Gastroesophageal sphincter (tissue), 4 donors: ENCODE measurements around the gene NCKAP5L. TPM values are rescaled to one million over a fixed set of nuclear protein-coding genes. Genes with fewer than 3 reads are reported as not detected.

Source experiments
- ATAC-seq: fragments of 150-250 bp; one replicate; pipeline ENCODE4 v1.9.1; 2016; ENCODE audit warnings: mild to moderate bottlenecking, moderate library complexity
- H3K27ac ChIP-seq, 4 donors: fragments of 200-600 bp; sonication (generic) in 3 of 4; 1 replicate in 3 of 4; 2 replicates in 1 of 4; pipeline ENCODE4 v1.5.1; 2016 to 2019
- H3K27me3 ChIP-seq: fragments of 200-600 bp; sonication (generic); one replicate; pipeline ENCODE4 v1.5.1; 2019
- H3K36me3 ChIP-seq, 2 donors: fragments of 200-600 bp; sonication (generic); one replicate each; pipeline ENCODE4 v1.5.1; 2019; ENCODE audit warnings: control low read depth in 1 of 2
- H3K4me1 ChIP-seq, 3 donors: fragments of 200-600 bp; sonication (generic); 1 replicate in 2 of 3; 2 replicates in 1 of 3; pipeline ENCODE4 v1.5.1; 2016 to 2019; ENCODE audit warnings: control low read depth in 2 of 3
- H3K4me3 ChIP-seq, 2 donors: fragments of 200-600 bp; sonication (generic); one replicate each; pipeline ENCODE4 v1.5.1; 2019; ENCODE audit warnings: mild to moderate bottlenecking in 1 of 2, moderate library complexity in 1 of 2
- H3K9me3 ChIP-seq, 3 donors: fragments of 200-600 bp; sonication (generic); one replicate each; pipeline ENCODE4 v1.5.1; 2017 to 2019; ENCODE audit warnings: control low read depth in 2 of 3
- CTCF ChIP-seq, 4 experiments: fragments of 200-600 bp in 2 of 4; fragments of 450-650 bp in 2 of 4; sonication (generic) in 1 of 4; IDR thresholded peaks; one replicate each; pipeline ENCODE4 v1.5.1; 2017 to 2019; ENCODE audit warnings: antibody characterized with exemption in 4 of 4, mild to moderate bottlenecking in 2 of 4, moderate library complexity in 2 of 4
- EP300 ChIP-seq: sonication (generic); formaldehyde crosslinking; IDR thresholded peaks from one replicate; pipeline ENCODE4 v1.6.1; 2017; ENCODE audit warnings: antibody characterized with exemption, mild to moderate bottlenecking
- POLR2A ChIP-seq, 2 donors: fragments of 450-650 bp; IDR thresholded peaks; one replicate each; pipeline ENCODE4 v1.6.1; 2017; ENCODE audit warnings: antibody characterized with exemption in 2 of 2, mild to moderate bottlenecking in 2 of 2, moderate library complexity in 1 of 2
- POLR2AphosphoS5 ChIP-seq: sonication (generic); formaldehyde crosslinking; IDR thresholded peaks from one replicate; pipeline ENCODE4 v1.6.1; 2017; ENCODE audit warnings: antibody characterized with exemption
- WGBS, 2 donors: methylation state at CpG; one replicate each; pipeline ENCODE4 v1.1.5; 2018; ENCODE audit warnings: low coverage in 1 of 2; 5-methylcytosine and 5-hydroxymethylcytosine counted together
- total RNA-seq, 4 donors: library from RNA; depleted of rRNA; stranded (reverse); fragments of >200 nt; gene quantifications; one replicate each; pipeline ENCODE4 v1.1.0, GENCODE V29; 2016

NCKAP5L gene
- total RNA-seq, 4 donors from 2014 or later, result 15.3 to 27.5 (median 19.0) TPM

GRCh38 chr12:49764126-49764525 lies 64.1 kb downstream of the NCKAP5L start:
- Histone ChIP-seq H3K27me3 (no peaks in the 10 kb centered on the region), H3K36me3 (peaks cover 2 to 61% of the 10 kb centered on the region in 2 donors)
- WGBS, 2 donors, result 43% methylated on average over 2 of the region's 3 CpGs; no CpG with 5 or more reads in 1 of the 2 donors

GRCh38 chr12:49763006-49763591 lies 65.1 kb downstream of the NCKAP5L start:
- TF ChIP-seq CTCF (IDR thresholded peaks at IDR 0.05) (peak; percentile 51 to 73 (median 52)), POLR2AphosphoS5 (no peak), POLR2A (IDR thresholded peaks at IDR 0.05) (no peak), EP300 (no peak)
- no peaks in the 10 kb centered on the region for H3K9me3 ChIP-seq
- no peaks in the 10 kb centered on the region for H3K27me3 ChIP-seq
- peaks cover 0 to 16% (median 0%) of the 10 kb centered on the region in 3 donors for H3K4me1 ChIP-seq
- H3K36me3 ChIP-seq, result peaks cover 9 to 71% of the 10 kb centered on the region in 2 donors
- no peak overlapping the region for H3K4me3 ChIP-seq
- peak; percentile 58 for ATAC-seq
- 17 to 24% methylated on average over 4 to 8 of the region's 8 CpGs for WGBS, 2 donors
- peak overlapping the region in 2 of 4 donors; percentile 10 to 32 for H3K27ac ChIP-seq

More at GRCh38 chr12:49764126-49764525, 64.1 kb downstream of the NCKAP5L start:
- Histone ChIP-seq H3K4me1 (peaks cover 0 to 16% (median 0%) of the 10 kb centered on the region in 3 donors), H3K9me3 (no peaks in the 10 kb centered on the region), H3K27ac (no peak overlapping the region), H3K4me3 (no peak overlapping the region)
- no peak for ATAC-seq
- TF ChIP-seq EP300 (no peak), POLR2AphosphoS5 (no peak), POLR2A (IDR thresholded peaks at IDR 0.05) (no peak), CTCF (IDR thresholded peaks at IDR 0.05) (no peak)

- Histone ChIP-seq H3K27ac (no peak overlapping the region), H3K9me3 (no peaks in the 10 kb centered on the region), H3K36me3 (peaks cover 9 to 78% of the 10 kb centered on the region in 2 donors), H3K4me1 (peaks cover 0 to 19% (median 0%) of the 10 kb centered on the region in 3 donors), H3K4me3 (no peak overlapping the region), H3K27me3 (no peaks in the 10 kb centered on the region)
- no peak for TF ChIP-seq POLR2AphosphoS5
- TF ChIP-seq CTCF (IDR thresholded peaks at IDR 0.05), result no peak
- TF ChIP-seq EP300, result no peak
- ATAC-seq, result no peak
- WGBS, 2 donors, result 61 to 71% methylated on average over 1 to 3 of the region's 5 CpGs
These were observed 65.8 kb downstream of the NCKAP5L start for GRCh38 chr12:49762468-49762847.

- H3K36me3 ChIP-seq, result peaks cover 9 to 84% of the 10 kb centered on the region in 2 donors
- no peaks in the 10 kb centered on the region for H3K27me3 ChIP-seq
- ATAC-seq, result no peak
- no peak overlapping the region for H3K4me3 ChIP-seq
- H3K9me3 ChIP-seq, result no peaks in the 10 kb centered on the region
- peaks cover 0 to 25% (median 0%) of the 10 kb centered on the region in 3 donors for H3K4me1 ChIP-seq
- no peak overlapping the region for H3K27ac ChIP-seq
- WGBS, 2 donors, result 69 to 75% methylated on average over 3 to 4 of the region's 4 CpGs
- TF ChIP-seq CTCF (IDR thresholded peaks at IDR 0.05) (no peak), EP300 (no peak), POLR2AphosphoS5 (no peak), POLR2A (IDR thresholded peaks at IDR 0.05) (no peak)
These were observed 66.3 kb downstream of the NCKAP5L start for GRCh38 chr12:49761677-49762467.
